ENCODE results near the gene KCNJ9.

DNA sequence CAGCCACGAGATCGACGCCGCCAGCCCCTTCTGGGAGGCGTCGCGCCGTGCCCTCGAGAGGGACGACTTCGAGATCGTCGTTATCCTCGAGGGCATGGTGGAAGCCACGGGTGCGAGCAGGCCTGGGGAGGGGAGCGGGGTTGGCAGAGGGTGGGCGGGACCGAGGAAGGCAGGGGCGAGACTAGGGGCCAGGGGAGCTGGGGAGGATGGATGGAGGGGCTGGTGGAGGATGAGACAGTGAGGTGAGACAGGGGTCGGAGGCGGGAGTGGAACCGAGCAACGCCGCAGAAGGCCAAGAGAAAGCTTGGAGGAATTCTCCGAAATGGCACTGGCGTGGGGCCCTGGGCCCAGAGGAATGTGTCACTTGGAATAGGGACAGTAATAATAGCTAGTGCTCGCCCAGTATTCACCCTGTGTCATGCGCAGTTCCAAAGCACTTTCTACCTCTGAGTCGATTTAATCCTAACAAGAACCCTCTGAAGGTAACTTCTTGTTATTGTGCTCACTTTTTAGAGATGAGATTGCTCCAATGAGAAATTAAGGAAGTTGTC lies 3.5 kb downstream of the KCNJ9 start:
- TF ChIP-seq, protein P1, sequence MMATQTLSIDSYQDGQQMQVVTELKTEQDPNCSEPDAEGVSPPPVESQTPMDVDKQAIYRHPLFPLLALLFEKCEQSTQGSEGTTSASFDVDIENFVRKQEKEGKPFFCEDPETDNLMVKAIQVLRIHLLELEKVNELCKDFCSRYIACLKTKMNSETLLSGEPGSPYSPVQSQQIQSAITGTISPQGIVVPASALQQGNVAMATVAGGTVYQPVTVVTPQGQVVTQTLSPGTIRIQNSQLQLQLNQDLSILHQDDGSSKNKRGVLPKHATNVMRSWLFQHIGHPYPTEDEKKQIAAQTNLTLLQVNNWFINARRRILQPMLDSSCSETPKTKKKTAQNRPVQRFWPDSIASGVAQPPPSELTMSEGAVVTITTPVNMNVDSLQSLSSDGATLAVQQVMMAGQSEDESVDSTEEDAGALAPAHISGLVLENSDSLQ (IDR thresholded peaks at IDR 0.05): no peak
- no peak for TF ChIP-seq SUZ12 (IDR thresholded peaks at IDR 0.05)
- no peak for TF ChIP-seq HDGF (IDR thresholded peaks at IDR 0.05; ENCODE audit: borderline replicate concordance)
- TF ChIP-seq TARDBP (IDR thresholded peaks at IDR 0.05): no peak
- TF ChIP-seq FOXM1 (IDR thresholded peaks at IDR 0.05; ENCODE audit: borderline replicate concordance): no peak
- TF ChIP-seq L3MBTL2 (conservative IDR thresholded peaks at IDR 0.05): no peak
- TF ChIP-seq ARNT (IDR thresholded peaks at IDR 0.05): no peak
- no peak for TF ChIP-seq FOXK2 (IDR thresholded peaks at IDR 0.05)
- TF ChIP-seq ZNF384 (IDR thresholded peaks at IDR 0.05): no peak
- no peak for TF ChIP-seq SP1 (IDR thresholded peaks at IDR 0.05)
- TF ChIP-seq BHLHE40 (IDR thresholded peaks at IDR 0.05; ENCODE audit: borderline replicate concordance): no peak
- no peak for TF ChIP-seq FOXA1 (IDR thresholded peaks at IDR 0.05)

Measured in HEK293T (cell line).